ENCODE data around the gene EXOSC1.
"Not testable (repeated sequence)": the region's sequence is repeated elsewhere in the genome, so short reads cannot be mapped to it uniquely, and the experiment has no call there.

EXOSC1 gene

GRCh38 chr10:97407211-97407951, 38.4 kb downstream of the EXOSC1 start:
- DNase-seq = peak; percentile 83

- not testable (repeated sequence) for DNase-seq
Observed at GRCh38 chr10:97406483-97406882, 39.3 kb downstream of the EXOSC1 start.

DNA sequence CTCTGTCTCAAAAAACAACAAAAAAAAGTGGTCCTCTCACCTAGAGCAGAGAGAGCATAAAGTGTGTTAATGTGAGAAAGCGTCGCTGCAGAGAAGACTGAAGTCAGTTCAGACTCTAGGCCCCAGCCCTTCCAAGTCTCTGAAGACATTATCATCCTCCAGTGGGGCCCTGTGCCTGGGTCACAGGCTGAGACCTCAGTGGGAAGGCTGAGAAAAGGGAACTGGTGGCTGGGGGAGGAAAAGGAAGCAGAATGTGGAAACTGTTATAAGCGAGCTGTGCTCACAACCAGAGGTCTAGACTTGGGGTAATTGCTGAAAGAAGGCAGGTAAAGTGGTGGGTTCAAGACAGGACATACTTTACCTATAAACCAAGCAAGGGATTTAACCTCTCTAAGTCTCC, 39.7 kb downstream of the EXOSC1 start:
- DNase-seq = no peak

DNA sequence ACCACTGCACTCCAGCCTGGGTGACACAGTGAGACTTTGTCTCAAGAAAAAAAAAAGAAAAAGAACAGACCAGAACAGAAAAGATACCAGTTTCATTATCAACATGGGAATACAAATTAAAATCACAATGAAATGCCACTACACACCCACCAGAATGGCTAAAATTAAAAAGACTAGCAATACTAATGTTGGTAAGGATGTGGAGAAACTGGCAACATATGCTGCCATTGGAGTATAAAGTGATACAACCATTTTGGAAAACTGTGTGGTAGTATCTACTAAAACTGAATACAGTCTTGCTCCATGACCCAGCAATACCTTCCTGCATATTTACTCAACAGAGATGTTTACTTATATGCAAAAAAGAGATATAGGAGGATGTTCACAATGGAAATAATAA, 41.8 kb downstream of the EXOSC1 start:
- no peak for DNase-seq

DNA sequence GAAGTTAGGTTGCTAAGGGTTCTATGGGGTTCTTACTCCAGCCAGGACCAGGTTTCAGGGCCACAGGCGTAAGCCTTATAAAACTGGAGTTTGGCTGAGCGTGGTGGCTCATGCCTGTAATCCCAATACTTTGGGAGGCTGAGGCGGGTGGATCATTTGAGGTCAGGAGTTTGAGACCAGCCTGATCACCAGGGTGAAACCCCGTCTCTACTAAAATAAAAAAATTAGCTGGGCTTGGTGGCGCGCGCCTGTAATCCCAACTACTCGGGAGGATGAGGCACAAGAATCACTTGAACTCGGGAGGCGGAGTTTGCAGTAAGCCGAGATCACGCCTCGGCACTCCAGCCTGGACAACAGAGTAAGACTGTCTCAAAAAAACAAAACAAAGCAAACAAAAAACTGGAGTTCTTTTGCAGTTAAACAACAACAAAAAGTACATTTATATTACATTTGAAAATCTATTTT, 44.3 kb downstream of the EXOSC1 start:
- DNase-seq = no peak

- peak; percentile 97 for DNase-seq
Observed at GRCh38 chr10:97400665-97401454, 44.9 kb downstream of the EXOSC1 start, which contains the start of gene RRP12. Gene RRP12 (minus strand): TSS chr10:97401340. CDS start chr10:97401231, 109 bp downstream.

GRCh38 chr10:97399843-97400545, 45.8 kb downstream of the EXOSC1 start:
- peak; percentile 66 for DNase-seq

- no peak for DNase-seq
Observed at GRCh38 chr10:97396056-97396455, 49.8 kb downstream of the EXOSC1 start.

DNA sequence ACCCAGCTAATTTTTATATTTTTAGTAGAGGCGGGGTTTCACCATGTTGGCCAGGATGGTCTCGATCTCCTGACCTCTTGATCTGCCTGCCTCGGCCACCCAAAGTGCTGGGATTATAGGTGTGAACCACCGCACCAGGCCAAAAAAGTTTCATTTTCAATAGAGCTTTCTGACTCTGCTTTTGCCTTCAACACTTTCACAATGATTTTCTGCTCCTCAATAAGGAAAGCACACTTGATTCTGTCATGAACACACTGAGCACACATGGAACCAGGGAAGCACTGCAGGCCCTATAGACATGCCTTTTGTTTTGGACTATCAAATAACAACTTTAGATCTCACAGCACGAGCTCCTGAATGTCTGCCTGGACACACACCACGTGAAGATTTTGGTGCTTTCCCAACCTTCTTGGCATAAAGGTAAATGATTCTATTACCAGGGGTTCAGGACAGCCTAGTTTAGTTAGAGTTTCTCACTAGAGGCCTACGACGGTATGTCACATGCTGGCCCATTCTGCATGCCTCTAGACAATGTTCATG, 52.7 kb downstream of the EXOSC1 start:
- DNase-seq = no peak

DNA sequence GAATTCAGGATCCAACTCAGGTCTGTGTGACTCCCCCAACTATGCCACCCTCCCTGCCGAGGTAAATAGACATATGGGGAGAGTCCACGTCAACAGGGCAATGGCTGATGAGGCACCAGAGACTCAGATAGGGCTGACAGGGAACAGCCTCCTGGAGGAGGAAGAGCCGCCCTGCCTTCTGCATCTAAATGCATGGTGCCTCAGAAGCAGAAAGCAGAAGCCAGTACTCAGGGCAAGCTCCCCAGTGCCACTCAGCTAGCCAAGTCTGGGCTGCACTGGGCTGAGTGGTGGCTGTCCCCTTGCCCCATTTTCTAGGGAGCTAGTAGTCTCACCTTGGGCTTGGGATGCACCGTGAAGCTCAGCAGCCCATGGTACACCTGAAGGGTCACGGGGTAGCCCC, 55.7 kb downstream of the EXOSC1 start:
- DNase-seq = no peak

GRCh38 chr10:97388152-97388551, 57.7 kb downstream of the EXOSC1 start:
- DNase-seq = no peak
